ENCODE measurements around the gene VIPR2.

DNA sequence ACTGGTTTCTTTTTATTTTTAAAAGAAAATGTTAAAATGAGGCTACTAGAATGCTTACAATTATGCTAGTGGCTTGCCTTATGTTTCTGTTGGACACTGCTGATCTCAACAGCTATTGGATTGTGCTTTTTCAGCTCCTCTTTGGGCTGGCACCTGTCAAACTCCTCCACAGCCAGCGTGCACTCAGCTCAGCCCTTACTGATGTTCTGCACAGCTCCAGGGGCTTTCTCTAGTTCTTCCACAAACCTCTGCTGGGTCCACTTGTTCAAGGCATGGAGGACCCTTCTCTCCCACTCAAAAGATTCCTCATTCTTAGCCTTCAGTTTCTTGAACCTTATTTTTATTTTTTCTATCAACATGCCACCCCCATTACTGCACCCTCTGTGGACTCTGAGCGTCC lies 96.0 kb downstream of the VIPR2 start:
- TF ChIP-seq YY1 (IDR thresholded peaks at IDR 0.05; ENCODE audit: insufficient read depth, insufficient read length) (no peak), ZNF274 (IDR thresholded peaks at IDR 0.05; ENCODE audit: low read depth, low read length) (no peak)

Data from NT2/D1 (cell line).